Ishikawa (cell line): ENCODE results near the gene CTNND2.

ENCODE experiments used
- CEBPB ChIP-seq: IDR thresholded peaks from 2 replicates; pipeline ENCODE4 v1.6.1; 2012
- CREB1 ChIP-seq: IDR thresholded peaks from 2 replicates; pipeline ENCODE4 v1.6.1; 2012; ENCODE audit warnings: low read depth
- EGR1 ChIP-seq: IDR thresholded peaks from 2 replicates; pipeline ENCODE4 v1.6.1; 2012
- EP300 ChIP-seq: IDR thresholded peaks from 2 replicates; pipeline ENCODE4 v1.6.1; 2012; ENCODE audit warnings: borderline replicate concordance
- FOXM1 ChIP-seq: IDR thresholded peaks from 2 replicates; pipeline ENCODE4 v1.6.1; 2012; ENCODE audit warnings: low read depth, borderline replicate concordance
- MAX ChIP-seq: IDR thresholded peaks from 2 replicates; pipeline ENCODE4 v1.6.1; 2012
- NFIC ChIP-seq: IDR thresholded peaks from 2 replicates; pipeline ENCODE4 v1.6.1; 2012
- RAD21 ChIP-seq: IDR thresholded peaks from 2 replicates; pipeline ENCODE4 v1.6.1; 2012; ENCODE audit warnings: low read depth
- TAF1 ChIP-seq: IDR thresholded peaks from 2 replicates; pipeline ENCODE4 v1.6.1; 2012; ENCODE audit warnings: low read depth, mild to moderate bottlenecking
- TCF12 ChIP-seq: IDR thresholded peaks from 2 replicates; pipeline ENCODE4 v1.6.1; 2012; ENCODE audit warnings: low read depth
- TEAD4 ChIP-seq: IDR thresholded peaks from 2 replicates; pipeline ENCODE4 v1.6.1; 2012
- USF1 ChIP-seq: IDR thresholded peaks from 2 replicates; pipeline ENCODE4 v1.6.1; 2012
- YY1 ChIP-seq: IDR thresholded peaks from 2 replicates; pipeline ENCODE4 v1.6.1; 2012; ENCODE audit warnings: low read depth
- ZBTB7A ChIP-seq: IDR thresholded peaks from 2 replicates; pipeline ENCODE4 v1.6.1; 2012; ENCODE audit warnings: low read depth
- TF ChIP-seq, protein P1 (sequence below): IDR thresholded peaks from 2 replicates; pipeline ENCODE4 v1.6.1; 2012; ENCODE audit warnings: low read depth, mild to moderate bottlenecking

The CTNND2 gene

DNA sequence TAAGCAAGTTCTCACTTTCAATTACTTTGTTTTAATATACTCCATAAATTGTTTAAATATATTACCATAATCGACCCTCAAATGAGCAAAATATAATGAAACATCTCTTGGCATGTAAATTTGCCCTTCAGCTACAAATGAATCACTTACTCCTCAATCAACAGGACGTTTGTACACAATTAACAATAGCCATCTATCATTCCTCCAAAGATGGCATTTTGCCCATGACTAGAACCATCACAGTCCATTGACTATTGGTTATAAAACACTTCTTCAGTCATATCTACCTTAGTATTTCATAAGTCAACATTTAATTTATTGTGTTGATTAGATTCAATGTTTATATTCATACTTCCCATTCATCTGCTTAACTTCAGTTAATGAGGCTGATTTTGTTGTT, 127.2 kb downstream of the CTNND2 start:
- TF ChIP-seq EGR1: no peak
- no peak for TF ChIP-seq EP300
- TF ChIP-seq TCF12: no peak
- no peak for TF ChIP-seq ZBTB7A
- no peak for TF ChIP-seq CEBPB
- TF ChIP-seq TAF1: no peak
- no peak for TF ChIP-seq YY1
- TF ChIP-seq, protein P1, sequence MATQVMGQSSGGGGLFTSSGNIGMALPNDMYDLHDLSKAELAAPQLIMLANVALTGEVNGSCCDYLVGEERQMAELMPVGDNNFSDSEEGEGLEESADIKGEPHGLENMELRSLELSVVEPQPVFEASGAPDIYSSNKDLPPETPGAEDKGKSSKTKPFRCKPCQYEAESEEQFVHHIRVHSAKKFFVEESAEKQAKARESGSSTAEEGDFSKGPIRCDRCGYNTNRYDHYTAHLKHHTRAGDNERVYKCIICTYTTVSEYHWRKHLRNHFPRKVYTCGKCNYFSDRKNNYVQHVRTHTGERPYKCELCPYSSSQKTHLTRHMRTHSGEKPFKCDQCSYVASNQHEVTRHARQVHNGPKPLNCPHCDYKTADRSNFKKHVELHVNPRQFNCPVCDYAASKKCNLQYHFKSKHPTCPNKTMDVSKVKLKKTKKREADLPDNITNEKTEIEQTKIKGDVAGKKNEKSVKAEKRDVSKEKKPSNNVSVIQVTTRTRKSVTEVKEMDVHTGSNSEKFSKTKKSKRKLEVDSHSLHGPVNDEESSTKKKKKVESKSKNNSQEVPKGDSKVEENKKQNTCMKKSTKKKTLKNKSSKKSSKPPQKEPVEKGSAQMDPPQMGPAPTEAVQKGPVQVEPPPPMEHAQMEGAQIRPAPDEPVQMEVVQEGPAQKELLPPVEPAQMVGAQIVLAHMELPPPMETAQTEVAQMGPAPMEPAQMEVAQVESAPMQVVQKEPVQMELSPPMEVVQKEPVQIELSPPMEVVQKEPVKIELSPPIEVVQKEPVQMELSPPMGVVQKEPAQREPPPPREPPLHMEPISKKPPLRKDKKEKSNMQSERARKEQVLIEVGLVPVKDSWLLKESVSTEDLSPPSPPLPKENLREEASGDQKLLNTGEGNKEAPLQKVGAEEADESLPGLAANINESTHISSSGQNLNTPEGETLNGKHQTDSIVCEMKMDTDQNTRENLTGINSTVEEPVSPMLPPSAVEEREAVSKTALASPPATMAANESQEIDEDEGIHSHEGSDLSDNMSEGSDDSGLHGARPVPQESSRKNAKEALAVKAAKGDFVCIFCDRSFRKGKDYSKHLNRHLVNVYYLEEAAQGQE: no peak
- TF ChIP-seq FOXM1: no peak
- no peak for TF ChIP-seq MAX
- TF ChIP-seq NFIC: no peak
- no peak for TF ChIP-seq USF1

- TF ChIP-seq MAX (no peak), RAD21 (no peak), YY1 (no peak)
Observed at GRCh38 chr5:11770310-11770709, 133.9 kb downstream of the CTNND2 start.

- TF ChIP-seq, protein P1: no peak
- TF ChIP-seq YY1: no peak
- TF ChIP-seq CREB1: no peak
- TF ChIP-seq ZBTB7A: no peak
- TF ChIP-seq TCF12: no peak
- no peak for TF ChIP-seq TEAD4
- TF ChIP-seq USF1: no peak
Observed at GRCh38 chr5:11760934-11761603, 143.2 kb downstream of the CTNND2 start.

- TF ChIP-seq ZBTB7A (no peak), USF1 (no peak), CEBPB (no peak), CREB1 (no peak), RAD21 (no peak), EGR1 (no peak), TCF12 (no peak), YY1 (no peak), NFIC (no peak), EP300 (no peak), FOXM1 (no peak)
- TF ChIP-seq, protein P1: no peak
Observed at GRCh38 chr5:11758321-11758720, 145.9 kb downstream of the CTNND2 start.
